HEK293T (cell line): ENCODE measurements around the gene AGPS.

ENCODE experiments used
- ARNT ChIP-seq: fragments of 450-650 bp; IDR thresholded peaks from 2 replicates; pipeline ENCODE4 v1.6.1; 2017; ENCODE audit warnings: mild to moderate bottlenecking
- BHLHE40 ChIP-seq: fragments of 450-650 bp; IDR thresholded peaks from 2 replicates; pipeline ENCODE4 v1.6.1; 2016; ENCODE audit warnings: mild to moderate bottlenecking, moderate library complexity, borderline replicate concordance
- FOXK2 ChIP-seq: fragments of 450-650 bp; IDR thresholded peaks from 2 replicates; pipeline ENCODE4 v1.6.1; 2016; ENCODE audit warnings: mild to moderate bottlenecking
- FOXM1 ChIP-seq: fragments of 450-650 bp; IDR thresholded peaks from 2 replicates; pipeline ENCODE4 v1.6.1; 2017; ENCODE audit warnings: mild to moderate bottlenecking, borderline replicate concordance
- HDGF ChIP-seq: fragments of 450-650 bp; IDR thresholded peaks from 2 replicates; pipeline ENCODE4 v1.6.1; 2017; ENCODE audit warnings: antibody characterized with exemption, borderline replicate concordance
- SP1 ChIP-seq: fragments of 450-650 bp; IDR thresholded peaks from 2 replicates; pipeline ENCODE4 v1.6.1; 2017
- SUZ12 ChIP-seq: fragments of 450-650 bp; IDR thresholded peaks from 2 replicates; pipeline ENCODE4 v1.6.1; 2016; ENCODE audit warnings: mild to moderate bottlenecking
- TARDBP ChIP-seq: fragments of 450-650 bp; IDR thresholded peaks from 2 replicates; pipeline ENCODE4 v1.6.1; 2016
- ZNF384 ChIP-seq: fragments of 450-650 bp; IDR thresholded peaks from 2 replicates; pipeline ENCODE4 v1.6.1; 2016
- TF ChIP-seq, protein P1 (sequence below): fragments of 450-650 bp; IDR thresholded peaks from 2 replicates; pipeline ENCODE4 v1.6.1; 2016

DNA sequence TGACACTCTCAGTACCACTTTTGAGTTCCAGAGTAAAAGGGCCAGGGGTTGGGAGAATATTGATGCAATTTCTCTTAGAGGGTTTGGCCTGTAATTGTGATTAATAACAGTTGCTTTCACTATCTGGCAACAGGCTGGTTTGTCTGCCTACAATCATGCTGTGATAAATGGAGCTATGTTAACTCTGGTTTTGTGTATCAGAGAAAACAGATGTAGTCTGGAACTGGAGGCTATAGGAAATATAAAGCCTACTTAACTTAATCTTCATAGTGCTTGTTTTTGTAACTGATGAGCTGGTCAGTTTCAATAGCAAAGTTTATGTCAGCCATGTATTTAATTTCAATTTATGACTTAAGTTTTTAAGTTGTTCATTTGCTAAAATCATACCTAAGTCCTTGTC lies 138.0 kb downstream of the AGPS start:
- TF ChIP-seq ZNF384, result no peak
- no peak for TF ChIP-seq BHLHE40
- no peak for TF ChIP-seq FOXK2
- TF ChIP-seq SP1, result no peak
- TF ChIP-seq HDGF, result no peak
- no peak for TF ChIP-seq TARDBP
- no peak for TF ChIP-seq FOXM1
- no peak for TF ChIP-seq SUZ12
- no peak for TF ChIP-seq ARNT
- TF ChIP-seq, protein P1, sequence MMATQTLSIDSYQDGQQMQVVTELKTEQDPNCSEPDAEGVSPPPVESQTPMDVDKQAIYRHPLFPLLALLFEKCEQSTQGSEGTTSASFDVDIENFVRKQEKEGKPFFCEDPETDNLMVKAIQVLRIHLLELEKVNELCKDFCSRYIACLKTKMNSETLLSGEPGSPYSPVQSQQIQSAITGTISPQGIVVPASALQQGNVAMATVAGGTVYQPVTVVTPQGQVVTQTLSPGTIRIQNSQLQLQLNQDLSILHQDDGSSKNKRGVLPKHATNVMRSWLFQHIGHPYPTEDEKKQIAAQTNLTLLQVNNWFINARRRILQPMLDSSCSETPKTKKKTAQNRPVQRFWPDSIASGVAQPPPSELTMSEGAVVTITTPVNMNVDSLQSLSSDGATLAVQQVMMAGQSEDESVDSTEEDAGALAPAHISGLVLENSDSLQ, result no peak
